K562 (cell line): ENCODE data around the gene MITF.

Source experiments
- ATF7 ChIP-seq: fragments of 450-650 bp; IDR thresholded peaks from 2 replicates; pipeline ENCODE4 v1.7.1; 2014; ENCODE audit warnings: mild to moderate bottlenecking, moderate library complexity
- ESRRB ChIP-seq: fragments of 250-450 bp; sonication (Bioruptor Pico); IDR thresholded peaks from 2 replicates; pipeline ENCODE4 v1.5.0; 2020; ENCODE audit warnings: mild to moderate bottlenecking, moderate library complexity, borderline replicate concordance
- ETS2 ChIP-seq: IDR thresholded peaks from 2 replicates; pipeline ENCODE4 v1.6.1; 2016; ENCODE audit warnings: borderline replicate concordance, missing genetic modification characterization, mild to moderate bottlenecking, moderate library complexity, missing compliant biosample characterization; ENCODE audit not compliant: poor library complexity, severe bottlenecking
- NFYB ChIP-seq: IDR thresholded peaks from 2 replicates; pipeline ENCODE4 v1.6.1; 2011; ENCODE audit warnings: mild to moderate bottlenecking, moderate library complexity; ENCODE audit not compliant: insufficient read length; ENCODE audit errors: extremely low read depth
- POLR2AphosphoS2 ChIP-seq: IDR thresholded peaks from 2 replicates; pipeline ENCODE4 v1.6.1; 2012; ENCODE audit warnings: low read length, improper control_type of control experiment
- RCOR1 ChIP-seq, 2 experiments: IDR thresholded peaks; 2 replicates each; pipeline ENCODE4 v1.6.1; 2012; ENCODE audit warnings: low read depth in 2 of 2, low read length in 2 of 2, borderline replicate concordance in 1 of 2, improper control_type of control experiment in 1 of 2
- TF ChIP-seq, protein P1 (sequence below), 2 experiments: fragments of 450-650 bp in 1 of 2; sonication (generic) in 1 of 2; formaldehyde crosslinking in 1 of 2; IDR thresholded peaks in 1 of 2; conservative IDR thresholded peaks in 1 of 2; 2 replicates each; pipeline versions ENCODE4 v1.6.1 to v1.8.1; 2016 to 2023; ENCODE audit warnings: mild to moderate bottlenecking in 2 of 2, moderate library complexity in 2 of 2, inconsistent platforms in 1 of 2, missing genetic modification reagents in 1 of 2
- TF ChIP-seq, protein P2 (sequence below), 3 experiments: IDR thresholded peaks in 2 of 3; conservative IDR thresholded peaks in 1 of 3; 2 replicates each; pipeline ENCODE4 v1.5.1; 2011 to 2012; ENCODE audit warnings: low read length in 3 of 3, mild to moderate bottlenecking in 3 of 3, control low read depth in 2 of 3, improper control_type of control experiment in 1 of 3, inconsistent platforms in 1 of 3, low read depth in 1 of 3, mixed read lengths in 1 of 3, moderate library complexity in 1 of 3; ENCODE audit not compliant: insufficient read depth in 2 of 3
- TF ChIP-seq, protein P3 (sequence below), 2 experiments: fragments of 450-650 bp; formaldehyde crosslinking in 1 of 2; IDR thresholded peaks; 2 replicates each; pipeline versions ENCODE4 v1.4.0 to v1.6.1; 2014 to 2020; ENCODE audit warnings: mild to moderate bottlenecking in 2 of 2, borderline replicate concordance in 1 of 2, low read depth in 1 of 2
- TF ChIP-seq, protein P4 (sequence below): fragments of 250-450 bp; sonication (Bioruptor Pico); IDR thresholded peaks from 2 replicates; pipeline ENCODE4 v1.4.0; 2020; ENCODE audit warnings: mild to moderate bottlenecking

DNA sequence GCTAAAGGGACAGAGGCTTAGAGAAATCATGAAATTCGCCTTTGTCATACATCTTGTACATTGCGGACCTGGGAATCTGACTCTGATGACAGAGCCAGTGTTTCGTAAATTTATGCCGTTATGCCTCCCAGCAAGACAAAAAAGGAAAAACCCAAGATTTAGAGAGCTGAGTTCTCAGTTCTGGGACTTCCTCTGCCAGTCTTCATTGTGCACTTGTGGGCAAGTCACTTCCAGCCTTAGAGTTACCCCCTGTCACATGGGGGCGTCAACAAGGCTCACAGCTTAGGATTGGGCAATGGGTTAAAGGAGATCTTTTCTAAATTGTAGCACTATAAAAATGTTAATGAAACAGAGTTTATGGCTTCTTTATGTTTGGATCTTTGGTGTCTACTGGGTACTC, 41.9 kb upstream of the MITF start:
- TF ChIP-seq, protein P1, sequence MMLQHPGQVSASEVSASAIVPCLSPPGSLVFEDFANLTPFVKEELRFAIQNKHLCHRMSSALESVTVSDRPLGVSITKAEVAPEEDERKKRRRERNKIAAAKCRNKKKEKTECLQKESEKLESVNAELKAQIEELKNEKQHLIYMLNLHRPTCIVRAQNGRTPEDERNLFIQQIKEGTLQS (IDR thresholded peaks at IDR 0.05): no peak
- TF ChIP-seq, protein P1 (CRISPR knock-in tag; conservative IDR thresholded peaks at IDR 0.05): no peak
- TF ChIP-seq, protein P2, sequence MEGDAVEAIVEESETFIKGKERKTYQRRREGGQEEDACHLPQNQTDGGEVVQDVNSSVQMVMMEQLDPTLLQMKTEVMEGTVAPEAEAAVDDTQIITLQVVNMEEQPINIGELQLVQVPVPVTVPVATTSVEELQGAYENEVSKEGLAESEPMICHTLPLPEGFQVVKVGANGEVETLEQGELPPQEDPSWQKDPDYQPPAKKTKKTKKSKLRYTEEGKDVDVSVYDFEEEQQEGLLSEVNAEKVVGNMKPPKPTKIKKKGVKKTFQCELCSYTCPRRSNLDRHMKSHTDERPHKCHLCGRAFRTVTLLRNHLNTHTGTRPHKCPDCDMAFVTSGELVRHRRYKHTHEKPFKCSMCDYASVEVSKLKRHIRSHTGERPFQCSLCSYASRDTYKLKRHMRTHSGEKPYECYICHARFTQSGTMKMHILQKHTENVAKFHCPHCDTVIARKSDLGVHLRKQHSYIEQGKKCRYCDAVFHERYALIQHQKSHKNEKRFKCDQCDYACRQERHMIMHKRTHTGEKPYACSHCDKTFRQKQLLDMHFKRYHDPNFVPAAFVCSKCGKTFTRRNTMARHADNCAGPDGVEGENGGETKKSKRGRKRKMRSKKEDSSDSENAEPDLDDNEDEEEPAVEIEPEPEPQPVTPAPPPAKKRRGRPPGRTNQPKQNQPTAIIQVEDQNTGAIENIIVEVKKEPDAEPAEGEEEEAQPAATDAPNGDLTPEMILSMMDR (IDR thresholded peaks at IDR 0.05 in 2 of 3, conservative IDR thresholded peaks at IDR 0.05 in 1 of 3; ENCODE audit: insufficient read depth in 2 of 3, low read depth in 1 of 3, low read length in 3 of 3): no peak
- TF ChIP-seq RCOR1 (IDR thresholded peaks at IDR 0.05; ENCODE audit: borderline replicate concordance in 1 of 2, low read depth in 2 of 2, low read length in 2 of 2): no peak
- TF ChIP-seq ETS2: no peak
- TF ChIP-seq, protein P3, sequence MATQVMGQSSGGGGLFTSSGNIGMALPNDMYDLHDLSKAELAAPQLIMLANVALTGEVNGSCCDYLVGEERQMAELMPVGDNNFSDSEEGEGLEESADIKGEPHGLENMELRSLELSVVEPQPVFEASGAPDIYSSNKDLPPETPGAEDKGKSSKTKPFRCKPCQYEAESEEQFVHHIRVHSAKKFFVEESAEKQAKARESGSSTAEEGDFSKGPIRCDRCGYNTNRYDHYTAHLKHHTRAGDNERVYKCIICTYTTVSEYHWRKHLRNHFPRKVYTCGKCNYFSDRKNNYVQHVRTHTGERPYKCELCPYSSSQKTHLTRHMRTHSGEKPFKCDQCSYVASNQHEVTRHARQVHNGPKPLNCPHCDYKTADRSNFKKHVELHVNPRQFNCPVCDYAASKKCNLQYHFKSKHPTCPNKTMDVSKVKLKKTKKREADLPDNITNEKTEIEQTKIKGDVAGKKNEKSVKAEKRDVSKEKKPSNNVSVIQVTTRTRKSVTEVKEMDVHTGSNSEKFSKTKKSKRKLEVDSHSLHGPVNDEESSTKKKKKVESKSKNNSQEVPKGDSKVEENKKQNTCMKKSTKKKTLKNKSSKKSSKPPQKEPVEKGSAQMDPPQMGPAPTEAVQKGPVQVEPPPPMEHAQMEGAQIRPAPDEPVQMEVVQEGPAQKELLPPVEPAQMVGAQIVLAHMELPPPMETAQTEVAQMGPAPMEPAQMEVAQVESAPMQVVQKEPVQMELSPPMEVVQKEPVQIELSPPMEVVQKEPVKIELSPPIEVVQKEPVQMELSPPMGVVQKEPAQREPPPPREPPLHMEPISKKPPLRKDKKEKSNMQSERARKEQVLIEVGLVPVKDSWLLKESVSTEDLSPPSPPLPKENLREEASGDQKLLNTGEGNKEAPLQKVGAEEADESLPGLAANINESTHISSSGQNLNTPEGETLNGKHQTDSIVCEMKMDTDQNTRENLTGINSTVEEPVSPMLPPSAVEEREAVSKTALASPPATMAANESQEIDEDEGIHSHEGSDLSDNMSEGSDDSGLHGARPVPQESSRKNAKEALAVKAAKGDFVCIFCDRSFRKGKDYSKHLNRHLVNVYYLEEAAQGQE (IDR thresholded peaks at IDR 0.05; ENCODE audit: borderline replicate concordance): no peak
- TF ChIP-seq, protein P3 (CRISPR knock-in tag; IDR thresholded peaks at IDR 0.05; ENCODE audit: low read depth): no peak
- no peak for TF ChIP-seq POLR2AphosphoS2
- TF ChIP-seq ESRRB (CRISPR knock-in tag): no peak
- TF ChIP-seq ATF7: no peak
- TF ChIP-seq, protein P4, sequence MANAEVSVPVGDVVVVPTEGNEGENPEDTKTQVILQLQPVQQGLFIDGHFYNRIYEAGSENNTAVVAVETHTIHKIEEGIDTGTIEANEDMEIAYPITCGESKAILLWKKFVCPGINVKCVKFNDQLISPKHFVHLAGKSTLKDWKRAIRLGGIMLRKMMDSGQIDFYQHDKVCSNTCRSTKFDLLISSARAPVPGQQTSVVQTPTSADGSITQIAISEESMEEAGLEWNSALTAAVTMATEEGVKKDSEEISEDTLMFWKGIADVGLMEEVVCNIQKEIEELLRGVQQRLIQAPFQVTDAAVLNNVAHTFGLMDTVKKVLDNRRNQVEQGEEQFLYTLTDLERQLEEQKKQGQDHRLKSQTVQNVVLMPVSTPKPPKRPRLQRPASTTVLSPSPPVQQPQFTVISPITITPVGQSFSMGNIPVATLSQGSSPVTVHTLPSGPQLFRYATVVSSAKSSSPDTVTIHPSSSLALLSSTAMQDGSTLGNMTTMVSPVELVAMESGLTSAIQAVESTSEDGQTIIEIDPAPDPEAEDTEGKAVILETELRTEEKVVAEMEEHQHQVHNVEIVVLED: no peak
- no peak for TF ChIP-seq NFYB
